Measurements from ENCODE around the gene CACNA1S.

DNA sequence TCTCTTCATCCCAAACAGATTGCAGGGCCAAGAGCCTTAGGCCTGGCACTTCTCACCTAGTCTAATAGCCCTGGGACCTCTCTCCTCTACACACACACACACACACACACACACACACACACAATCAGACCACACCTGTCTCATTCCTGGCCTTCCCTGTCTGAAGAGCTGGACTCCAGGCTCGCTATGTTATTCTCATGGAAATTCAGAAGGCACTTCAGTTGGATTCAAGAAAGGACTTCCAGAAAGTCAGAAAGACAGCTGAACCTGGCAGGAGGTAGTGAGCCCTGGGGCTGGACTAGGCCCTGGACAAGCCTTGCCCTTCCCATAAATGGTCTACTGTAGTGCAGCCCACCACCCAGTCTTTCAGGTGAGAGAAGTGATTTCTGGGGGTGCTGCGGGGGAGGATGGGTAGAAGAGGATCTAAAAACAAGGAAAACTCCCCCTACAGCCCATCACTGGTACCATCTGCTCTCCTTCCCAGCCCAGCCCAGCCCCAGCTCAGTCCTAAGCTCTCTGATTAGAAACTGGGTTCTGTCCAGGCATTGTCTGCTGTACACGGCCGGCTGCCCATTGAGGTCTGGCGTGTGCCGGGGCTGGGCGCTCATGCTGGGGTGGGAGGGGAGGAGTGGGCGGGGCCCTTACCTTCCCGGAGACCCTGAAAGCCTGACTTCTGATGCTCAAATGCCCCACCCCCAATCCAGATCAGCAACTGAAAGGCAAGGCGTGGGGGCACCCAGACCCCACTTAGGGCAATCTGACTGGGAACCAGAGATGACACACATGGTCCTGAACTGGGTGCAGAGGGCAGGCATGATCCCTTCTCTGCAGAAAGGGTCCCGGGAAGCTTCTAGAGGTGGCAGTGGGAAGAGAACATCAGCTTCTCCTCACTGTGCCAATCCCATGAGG, 91.3 kb downstream of the CACNA1S start:
- TF ChIP-seq, protein P1, sequence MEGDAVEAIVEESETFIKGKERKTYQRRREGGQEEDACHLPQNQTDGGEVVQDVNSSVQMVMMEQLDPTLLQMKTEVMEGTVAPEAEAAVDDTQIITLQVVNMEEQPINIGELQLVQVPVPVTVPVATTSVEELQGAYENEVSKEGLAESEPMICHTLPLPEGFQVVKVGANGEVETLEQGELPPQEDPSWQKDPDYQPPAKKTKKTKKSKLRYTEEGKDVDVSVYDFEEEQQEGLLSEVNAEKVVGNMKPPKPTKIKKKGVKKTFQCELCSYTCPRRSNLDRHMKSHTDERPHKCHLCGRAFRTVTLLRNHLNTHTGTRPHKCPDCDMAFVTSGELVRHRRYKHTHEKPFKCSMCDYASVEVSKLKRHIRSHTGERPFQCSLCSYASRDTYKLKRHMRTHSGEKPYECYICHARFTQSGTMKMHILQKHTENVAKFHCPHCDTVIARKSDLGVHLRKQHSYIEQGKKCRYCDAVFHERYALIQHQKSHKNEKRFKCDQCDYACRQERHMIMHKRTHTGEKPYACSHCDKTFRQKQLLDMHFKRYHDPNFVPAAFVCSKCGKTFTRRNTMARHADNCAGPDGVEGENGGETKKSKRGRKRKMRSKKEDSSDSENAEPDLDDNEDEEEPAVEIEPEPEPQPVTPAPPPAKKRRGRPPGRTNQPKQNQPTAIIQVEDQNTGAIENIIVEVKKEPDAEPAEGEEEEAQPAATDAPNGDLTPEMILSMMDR (IDR thresholded peaks at IDR 0.05; ENCODE audit: low read length): peak; percentile 58
- TF ChIP-seq EZH2 (optimal IDR thresholded peaks at IDR 0.05; ENCODE audit: low read depth, low read length) (no peak), EZH2phosphoT487 (IDR thresholded peaks at IDR 0.05; ENCODE audit: low read length) (no peak)

All from MM.1S (cell line).